HTR-8/SVneo (cell line): ENCODE results near the gene LPIN2.
"Not testable (repeated sequence)": the region's sequence is repeated elsewhere in the genome, so short reads cannot be mapped to it uniquely, and the experiment has no call there.

Source experiments
- DNase-seq: peaks from one replicate; pipeline ENCODE4 v3.0.0; 2011; ENCODE audit warnings: low spot score, mixed read lengths; ENCODE audit not compliant: insufficient read length
- FAIRE-seq: peaks from 2 replicates; lab custom pipeline; 2011; peaks lifted over from hg19 to GRCh38; lab: Jason Lieb, UNC

Gene LPIN2

DNA sequence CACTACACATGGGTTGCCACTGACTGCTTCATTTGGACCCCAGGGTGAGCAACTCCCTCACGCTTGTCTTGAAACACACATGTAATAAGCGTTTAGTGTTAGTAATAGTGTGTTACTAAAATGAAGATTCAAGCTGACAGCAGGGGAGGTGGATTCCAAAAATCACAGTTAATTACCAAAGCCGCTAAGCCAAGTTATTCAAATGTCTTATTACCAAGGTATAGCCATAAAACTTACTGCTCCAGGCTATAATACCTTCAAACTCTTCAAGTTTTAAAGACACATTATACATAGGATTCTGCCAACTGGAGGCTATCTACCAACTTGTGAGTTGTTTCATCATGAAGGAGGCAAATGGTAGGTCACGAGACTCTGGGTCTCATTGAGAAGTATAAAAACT is 2.9 kb downstream of the LPIN2 start:
- no peak for FAIRE-seq
- no peak for DNase-seq

DNA sequence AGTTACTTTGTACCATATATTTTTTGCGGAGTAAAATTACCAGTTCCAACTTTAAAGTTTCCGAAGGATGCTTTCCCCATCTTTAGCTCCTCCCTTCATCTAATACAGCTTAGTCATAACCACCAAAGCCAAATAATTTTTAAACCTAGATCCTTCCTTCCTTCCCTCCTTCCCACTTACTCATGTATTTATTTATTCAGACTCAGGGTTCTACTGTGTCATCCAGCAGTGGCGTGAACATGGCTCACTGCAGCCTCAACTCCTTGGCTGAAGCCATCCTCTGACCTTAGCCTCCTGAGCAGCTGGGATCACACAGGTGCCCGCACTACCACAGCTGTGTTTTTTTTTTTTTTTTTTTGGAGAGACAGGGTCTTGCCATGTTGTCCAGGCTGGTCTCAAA is 4.4 kb downstream of the LPIN2 start:
- FAIRE-seq = no peak

DNA sequence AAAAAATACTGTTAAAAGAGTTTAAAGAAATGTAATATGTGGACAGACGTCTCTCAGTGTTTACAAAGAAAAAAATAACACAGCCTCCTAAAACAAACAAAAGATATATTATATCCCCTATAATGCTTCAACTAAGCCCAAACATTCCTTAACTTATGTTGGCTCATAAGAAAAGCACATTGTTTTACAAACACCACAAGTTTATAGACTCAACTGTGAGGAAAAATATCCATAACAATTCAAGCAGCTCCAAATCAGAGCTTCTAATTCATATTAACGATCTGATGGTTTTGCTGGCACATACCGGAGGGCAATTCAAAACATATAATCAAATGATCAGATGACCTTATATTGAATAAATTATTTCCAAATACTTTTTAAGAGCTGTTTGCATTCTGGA is 5.5 kb downstream of the LPIN2 start:
- DNase-seq (no peak), FAIRE-seq (no peak)

More for the DNA sequence above, 4.4 kb downstream of the LPIN2 start:
- DNase-seq = no peak

DNA sequence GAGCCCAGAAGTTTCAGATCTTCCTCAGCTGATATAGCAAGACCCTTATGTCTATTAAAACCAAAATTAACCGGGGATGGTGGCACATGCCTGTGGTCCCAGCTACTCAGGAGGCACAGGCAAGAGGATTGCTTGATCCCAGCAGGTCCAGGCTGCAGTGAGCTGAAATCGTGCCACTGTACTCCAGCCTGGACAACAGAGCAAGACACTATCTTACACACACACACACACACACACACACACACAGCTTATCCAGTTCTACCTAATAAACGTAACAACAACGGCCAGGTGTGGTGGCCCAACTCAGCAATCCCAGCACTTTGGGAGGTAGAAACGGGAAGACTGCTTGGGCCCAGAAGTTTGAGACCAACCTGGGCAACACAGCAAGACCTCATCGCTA is 7.5 kb downstream of the LPIN2 start:
- DNase-seq = no peak
- FAIRE-seq = no peak

DNA sequence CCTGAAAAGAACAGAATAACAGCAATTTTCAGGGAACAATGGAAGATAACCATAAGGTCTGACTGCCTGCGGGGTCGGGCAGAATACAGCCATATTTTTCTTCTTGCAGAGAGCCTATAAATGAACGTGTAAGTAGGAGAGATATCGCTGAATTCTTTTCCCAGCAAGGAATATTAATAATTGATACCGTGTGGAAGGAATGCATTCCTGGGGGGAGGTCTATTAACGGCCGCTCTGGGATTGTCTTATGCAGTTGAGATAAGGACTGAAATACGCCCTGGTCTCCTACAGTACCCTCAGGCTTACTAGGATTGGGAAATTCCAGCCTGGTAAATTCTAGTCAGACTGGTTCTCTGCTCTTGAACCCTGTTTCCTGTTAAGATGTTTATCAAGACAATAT is 9.2 kb downstream of the LPIN2 start:
- FAIRE-seq, DNase-seq: not testable (repeated sequence)

DNA sequence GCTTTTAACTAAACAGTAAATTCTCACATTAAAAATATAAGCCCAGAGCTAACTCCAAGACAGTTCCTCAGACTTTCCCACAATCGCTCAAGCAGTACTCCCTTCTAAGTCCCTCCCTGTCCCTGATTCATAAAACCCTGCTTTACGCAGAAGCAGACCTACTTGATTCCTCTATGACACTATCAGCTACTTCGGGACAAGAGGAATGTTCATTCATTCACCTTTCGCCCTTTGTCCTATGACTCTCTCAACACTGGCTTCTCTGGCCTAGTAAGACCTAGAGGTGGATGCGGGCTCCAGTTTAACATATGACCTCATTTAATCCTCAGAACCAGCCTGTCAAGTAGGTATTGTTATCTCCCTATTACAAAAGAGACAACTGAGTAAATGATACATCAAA is 10.2 kb downstream of the LPIN2 start:
- FAIRE-seq (no peak), DNase-seq (no peak)

DNA sequence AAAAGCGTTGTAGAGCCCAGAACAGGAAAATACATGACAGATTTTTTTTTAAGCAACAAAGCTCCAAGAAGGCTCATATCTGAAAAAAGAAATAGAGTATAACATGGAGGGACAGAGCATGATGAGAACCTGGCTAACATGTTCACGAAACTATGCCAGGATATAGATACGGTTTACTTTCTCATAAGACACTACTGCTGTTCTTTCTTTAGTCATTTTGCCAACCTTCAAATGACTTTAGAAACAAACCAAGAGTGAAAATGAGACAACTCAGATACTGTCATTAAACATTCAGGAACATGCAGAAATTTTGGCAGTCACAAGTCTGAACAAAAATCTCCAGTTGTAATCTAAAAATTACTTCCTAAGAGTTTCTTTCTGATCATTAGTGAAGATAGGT is 14.3 kb downstream of the LPIN2 start:
- FAIRE-seq (no peak), DNase-seq (no peak)

DNA sequence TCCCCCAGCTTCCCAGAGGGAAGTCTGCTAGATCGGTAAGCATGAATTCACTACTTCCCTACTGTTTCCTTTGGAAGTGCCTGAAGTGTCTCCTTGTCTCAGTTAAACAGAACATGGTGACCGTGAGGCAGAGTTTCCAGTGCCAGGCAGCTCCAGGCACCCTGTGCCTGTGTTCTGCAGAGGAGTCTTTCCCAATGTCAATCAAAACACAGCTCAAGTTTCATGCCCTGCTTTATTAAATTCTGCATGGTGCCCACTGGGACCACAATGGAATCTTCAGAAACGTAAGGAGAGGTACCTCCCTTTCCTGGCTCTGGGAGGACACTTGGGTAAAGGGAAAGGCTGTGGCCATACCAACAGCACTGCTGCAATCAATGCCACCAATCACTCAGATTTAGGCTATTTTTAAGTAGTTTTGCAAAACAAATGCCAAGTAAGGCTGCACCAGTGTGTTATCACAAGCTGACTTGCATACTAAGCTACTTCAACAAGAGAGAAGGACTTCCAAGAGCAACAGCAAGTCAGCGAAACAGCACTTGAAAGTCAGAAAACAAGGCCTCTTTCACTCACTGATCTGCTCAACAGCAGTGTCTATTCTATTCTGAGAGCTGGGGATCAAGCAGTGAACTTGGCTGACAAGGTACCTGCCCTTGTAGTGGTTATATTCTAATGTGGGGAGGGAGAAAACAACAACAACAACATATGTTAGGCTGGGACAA is 14.9 kb downstream of the LPIN2 start:
- FAIRE-seq (no peak), DNase-seq (no peak)

DNA sequence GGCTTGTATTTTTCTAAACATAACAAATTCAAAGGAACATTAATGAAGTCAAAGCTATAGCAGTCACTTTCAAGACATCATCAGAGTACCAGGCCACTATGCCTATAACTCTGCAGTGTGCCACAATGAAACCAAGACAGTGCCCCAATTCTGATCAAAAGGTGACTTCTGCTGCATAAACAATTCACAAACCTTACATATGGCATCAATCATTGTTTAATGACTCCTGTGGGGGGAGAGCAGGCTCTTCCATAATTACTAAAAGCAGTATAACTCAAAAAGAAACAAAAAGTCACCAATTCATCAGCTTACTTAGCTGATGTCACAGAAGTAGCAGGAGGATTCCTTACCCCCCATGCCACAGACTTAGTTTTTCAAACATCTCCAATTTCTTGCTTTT is 15.5 kb downstream of the LPIN2 start:
- DNase-seq (no peak), FAIRE-seq (no peak)

DNA sequence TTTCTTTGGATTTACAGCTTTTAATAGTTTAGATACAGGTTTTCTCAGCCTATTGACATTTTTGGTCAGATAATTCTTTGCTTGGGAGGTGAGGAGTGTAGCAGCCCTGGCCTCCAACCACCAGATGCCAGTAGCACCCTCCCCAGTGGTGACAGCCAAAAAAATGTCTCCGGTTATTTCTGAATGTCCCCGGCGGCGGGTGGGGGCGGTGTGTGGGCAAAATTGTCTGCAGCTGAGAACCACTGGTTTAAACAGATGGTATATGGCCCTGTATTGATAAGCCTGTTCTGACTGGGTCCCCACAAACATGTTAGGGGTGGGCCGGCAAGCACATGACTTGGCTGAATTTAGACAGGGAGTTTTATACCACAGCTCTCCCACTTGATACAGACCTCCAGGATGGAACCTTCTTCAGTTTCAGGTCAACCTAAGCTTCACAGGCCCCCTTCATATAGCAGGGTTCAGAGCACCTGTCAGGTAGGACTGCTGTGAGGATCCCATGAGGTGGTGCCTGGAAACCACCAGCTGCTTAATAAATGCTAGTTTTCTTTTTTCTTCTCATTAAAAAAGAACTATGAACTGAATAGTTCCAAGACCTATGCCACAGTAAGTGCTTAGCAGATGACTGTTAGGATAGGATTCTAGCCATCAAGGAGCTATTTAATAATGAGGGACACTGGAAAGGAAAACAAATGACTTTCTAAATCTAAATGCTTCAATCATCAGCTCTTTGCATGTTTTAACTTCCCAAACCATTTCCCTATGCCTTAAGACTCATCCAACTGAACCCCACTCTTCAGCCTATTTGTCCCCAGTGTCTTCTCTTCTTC is 18.1 kb downstream of the LPIN2 start:
- no peak for FAIRE-seq

DNA sequence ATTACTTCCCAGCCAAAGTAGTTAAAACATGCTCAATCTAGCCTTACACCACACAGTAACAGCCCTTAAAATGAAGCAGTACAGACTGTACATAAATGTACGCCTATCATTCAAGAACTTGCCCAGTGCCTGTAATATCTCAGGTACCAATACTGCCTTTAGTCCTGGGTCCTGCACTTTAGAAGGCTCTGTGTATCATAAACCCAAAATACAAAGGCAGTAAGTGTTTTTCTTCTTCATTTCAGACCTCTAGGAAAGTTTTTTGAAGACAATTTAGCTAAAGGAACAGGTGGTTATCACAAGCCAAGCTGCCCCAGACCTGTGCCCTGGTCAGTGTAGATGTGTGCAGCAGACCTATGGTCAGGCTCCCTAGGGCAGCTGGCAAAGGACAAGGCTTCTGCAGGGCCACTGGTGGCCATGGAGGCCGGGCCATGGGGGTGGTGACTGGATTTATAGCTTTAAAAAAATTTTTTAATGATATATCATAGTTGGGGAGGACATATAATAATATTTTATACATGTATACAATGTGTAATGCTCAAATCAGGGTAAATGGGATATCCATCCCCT is 18.8 kb downstream of the LPIN2 start:
- no peak for FAIRE-seq
- DNase-seq = no peak

More for the DNA sequence above, 18.1 kb downstream of the LPIN2 start:
- DNase-seq = no peak

DNA sequence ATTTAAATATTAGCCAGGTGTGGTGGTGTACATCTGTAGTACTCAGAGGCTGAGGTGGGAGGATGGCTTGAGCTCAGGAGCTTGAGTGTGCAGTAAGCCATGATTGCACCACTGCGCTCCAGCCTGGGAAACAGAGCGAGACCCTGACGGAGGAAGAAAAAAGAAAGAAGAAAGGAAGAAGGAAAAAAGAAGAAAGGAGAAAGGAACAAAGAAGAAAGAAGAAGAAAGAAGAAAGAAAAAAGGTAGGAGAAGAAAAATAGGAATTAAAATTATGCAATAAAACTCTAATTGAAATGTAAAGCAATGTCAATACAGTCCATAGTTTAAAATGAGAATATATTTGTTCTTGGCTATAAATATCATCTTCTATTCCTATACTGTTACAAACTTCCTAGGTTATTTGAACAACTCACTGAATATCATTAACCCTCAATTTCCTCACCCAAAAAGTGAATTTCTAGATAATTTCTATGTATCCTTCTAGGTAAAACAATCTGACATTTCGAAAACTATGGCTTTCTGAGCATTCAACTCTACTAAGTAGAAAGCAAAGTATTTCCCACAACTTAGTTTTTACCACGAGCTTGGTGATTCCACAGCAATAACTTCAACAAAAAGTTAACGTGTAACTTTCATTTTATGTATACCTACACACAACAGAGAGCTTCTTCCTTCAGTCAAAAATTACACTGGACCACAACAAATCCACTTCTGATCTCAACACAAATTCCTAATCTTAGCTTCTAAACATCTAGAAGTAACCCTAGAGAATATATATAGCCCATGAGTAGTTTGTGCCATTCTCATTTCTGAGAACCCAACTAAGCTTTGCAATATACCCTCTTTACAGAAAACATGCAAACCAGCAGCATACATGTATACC is 19.7 kb downstream of the LPIN2 start:
- FAIRE-seq (no peak), DNase-seq (no peak)

DNA sequence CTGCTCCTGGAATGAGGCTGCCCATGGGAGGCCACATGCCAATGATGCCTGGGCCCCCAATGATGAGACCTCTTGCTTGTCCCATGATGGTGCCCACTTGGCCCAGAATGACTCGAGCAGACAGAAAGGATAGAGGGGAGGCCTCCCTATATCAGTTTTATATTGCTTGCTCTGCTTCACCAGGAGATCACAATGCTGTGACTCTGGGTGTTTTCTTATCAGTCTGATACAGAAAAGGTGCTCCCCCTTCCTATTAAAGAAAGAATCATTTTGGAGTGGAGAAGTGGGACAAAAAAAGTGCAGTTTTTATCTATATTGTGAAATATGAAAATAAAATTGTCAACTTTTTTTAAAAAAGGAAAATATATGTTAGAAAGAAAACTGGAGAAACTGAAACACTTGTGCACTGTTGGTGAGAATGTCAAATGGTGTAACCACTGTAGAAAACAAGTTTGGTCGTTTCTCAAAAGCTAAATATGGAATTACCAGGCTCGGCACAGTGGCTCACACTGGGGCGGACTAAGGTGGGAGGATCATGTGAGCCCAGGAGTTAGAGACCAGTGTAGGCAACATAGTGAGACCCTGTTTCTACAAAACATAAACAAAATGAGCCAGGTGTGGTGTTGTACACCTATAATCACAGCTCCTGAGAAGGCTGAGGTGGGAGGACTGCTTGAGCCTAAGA is 21.8 kb downstream of the LPIN2 start:
- DNase-seq (no peak), FAIRE-seq (no peak)

DNA sequence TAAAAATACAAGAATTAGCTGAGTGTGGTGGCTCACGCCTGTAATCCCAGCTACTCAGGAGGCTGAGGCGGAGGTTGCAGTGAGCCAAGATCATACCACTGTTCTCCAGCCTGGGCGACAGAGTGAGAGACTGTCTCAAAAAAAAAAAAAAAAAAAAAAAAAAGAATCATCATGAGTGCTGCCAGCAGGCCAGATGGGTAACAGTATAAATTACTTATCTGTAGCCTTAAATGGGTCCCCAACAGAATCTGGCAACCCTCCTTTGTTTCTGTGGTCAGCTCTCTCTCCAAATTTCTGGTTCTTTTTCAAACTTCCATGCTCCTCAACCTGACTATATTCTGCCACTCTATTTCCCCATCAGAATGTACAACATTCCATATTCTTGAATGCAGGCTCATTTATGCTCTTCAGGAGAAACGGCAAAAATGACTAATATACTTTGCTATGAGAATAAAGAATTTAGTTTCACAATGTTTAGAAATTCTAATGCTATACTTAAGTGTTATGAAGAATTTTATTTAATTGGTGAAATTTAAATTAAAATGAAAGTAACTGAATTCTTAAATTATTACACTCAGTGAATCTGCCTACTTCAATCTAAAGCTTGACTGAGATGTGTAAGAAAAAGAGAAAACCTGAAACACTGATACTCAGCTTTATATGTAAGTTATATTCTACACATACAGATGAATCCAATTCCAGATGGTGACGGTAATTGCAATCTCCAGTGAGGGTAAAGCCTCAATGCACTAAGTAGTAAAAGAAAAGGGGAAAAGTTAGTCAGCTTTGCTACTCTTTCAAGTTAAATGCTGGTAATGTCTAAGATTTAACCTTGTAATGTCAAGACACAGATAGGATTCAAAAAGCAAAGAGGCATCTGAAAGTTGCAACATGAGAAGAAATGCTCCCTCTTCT is 24.8 kb downstream of the LPIN2 start:
- DNase-seq (no peak), FAIRE-seq (no peak)

DNA sequence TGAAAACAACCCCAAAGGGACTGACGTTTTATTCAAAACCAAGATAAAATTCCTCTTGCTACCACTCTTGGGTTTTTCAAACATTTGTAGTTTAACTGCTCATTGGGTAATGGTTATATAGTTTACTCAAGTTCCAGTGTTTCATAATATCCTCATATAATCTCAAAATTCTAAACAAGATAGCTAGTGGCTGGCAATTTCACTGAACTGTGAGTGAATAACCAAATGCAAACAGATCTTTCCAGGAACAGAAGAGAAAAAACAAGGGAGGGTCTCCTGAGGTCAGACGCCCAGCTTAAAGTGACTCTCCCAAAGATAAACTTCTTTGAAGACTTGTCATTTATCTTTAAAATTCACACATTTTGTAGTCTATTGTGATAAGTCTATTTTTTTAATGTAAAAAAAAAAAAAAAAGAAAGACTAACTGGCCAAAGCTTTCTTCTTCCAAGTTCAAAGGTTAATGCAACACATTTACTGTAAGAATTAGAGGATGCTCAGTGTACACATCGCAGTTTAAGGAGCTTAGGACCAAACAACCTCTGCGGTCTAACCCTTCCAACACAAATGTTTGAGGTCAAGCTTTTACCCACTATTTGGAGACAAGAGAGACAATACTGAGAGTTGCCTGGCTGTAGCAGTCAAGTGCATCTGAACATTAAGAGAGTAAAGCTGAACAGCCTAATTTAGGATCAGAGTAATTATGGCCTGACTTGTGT is 26.6 kb downstream of the LPIN2 start:
- no peak for DNase-seq
- FAIRE-seq = no peak

DNA sequence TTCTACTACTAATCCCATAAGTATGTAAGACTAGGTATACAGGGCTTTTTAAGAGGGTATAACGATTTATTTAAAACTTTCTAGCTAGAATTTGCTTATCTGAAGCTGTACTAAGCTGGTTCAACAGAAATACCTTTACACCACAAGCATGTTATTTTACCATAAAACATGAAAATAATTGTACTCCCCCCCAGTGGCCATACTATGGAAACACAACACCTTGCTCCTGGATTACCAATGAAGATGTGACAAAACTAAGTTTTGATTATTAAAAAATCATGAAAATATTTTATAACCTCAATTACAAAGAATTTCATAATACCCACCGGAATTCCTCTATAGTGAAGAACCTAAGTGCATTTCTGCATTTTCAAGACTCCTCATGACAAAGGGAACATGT is 27.3 kb downstream of the LPIN2 start:
- FAIRE-seq (no peak), DNase-seq (no peak)

DNA sequence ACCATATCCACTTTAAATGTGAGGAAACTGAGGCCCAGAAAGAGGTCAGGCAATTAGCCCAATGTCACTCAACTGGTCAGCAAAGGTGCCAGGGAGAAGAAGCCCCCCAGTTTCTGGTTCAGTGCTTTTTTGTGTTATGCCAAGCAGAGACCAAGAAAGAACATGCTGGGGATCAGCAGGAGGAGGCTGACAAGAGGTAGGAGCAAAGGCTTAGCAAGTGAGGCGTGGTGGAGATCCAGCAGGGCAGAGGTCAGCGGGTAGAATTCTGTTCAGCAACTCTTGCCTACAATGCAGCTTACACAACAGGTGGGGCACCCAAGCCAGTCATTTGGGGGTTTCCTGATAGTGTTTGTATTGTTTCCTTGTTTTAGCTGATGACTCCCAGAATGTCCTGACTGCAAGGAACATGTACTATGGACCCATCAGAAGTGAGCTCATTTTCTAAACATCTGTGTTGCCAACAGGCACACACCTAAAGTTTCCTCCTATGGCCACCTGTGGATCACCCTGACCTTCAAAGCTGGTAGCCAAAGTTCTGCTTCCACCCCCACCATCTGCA is 28.2 kb downstream of the LPIN2 start:
- FAIRE-seq (no peak), DNase-seq (no peak)

DNA sequence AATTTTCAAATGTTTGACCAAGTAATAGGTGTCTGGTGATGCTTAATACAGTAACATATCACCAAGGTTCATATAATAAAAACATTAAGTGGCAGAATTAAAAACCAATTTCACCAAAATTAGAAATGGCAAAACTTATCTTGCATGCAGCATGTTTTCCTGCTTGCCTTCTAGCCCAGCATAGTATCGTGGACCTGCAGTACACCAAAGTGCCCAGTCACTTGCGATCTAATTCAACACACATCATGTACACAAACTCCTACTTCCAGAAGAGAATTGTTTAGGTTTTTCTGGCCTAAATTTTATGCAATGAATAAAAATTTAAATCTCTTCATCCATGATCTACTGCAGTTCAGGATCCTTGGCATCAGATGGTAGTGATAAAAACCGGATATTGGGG is 28.9 kb downstream of the LPIN2 start:
- no peak for DNase-seq
- no peak for FAIRE-seq
